Activated CD4-positive, alpha-beta T cell treated with anti-CD3 and anti-CD28 coated beads, Interleukin-2, Interleukin-4, amounts not matched to agents 100 ng/mL and 50 ng/mL, durations not matched to agents 16 hours and 8 hours (primary cell): ENCODE results near the gene SFN.
"Not testable (repeated sequence)": the region's sequence is repeated elsewhere in the genome, so short reads cannot be mapped to it uniquely, and the experiment has no call there.

Experiments used
- DNase-seq: peaks from one replicate; pipeline ENCODE4 v3.0.0-alpha.2; 2020; ENCODE audit warnings: low spot score

Gene SFN

GRCh38 chr1:26873097-26873496 lies 10.1 kb downstream of the SFN start:
- not testable (repeated sequence) for DNase-seq

- no peak for DNase-seq
Measured at GRCh38 chr1:26874896-26875295, 11.9 kb downstream of the SFN start.

GRCh38 chr1:26877326-26877725 lies 14.4 kb downstream of the SFN start:
- no peak for DNase-seq

- no peak for DNase-seq
Measured at GRCh38 chr1:26879793-26880192, 16.8 kb downstream of the SFN start.

- DNase-seq, result not testable (repeated sequence)
Measured at GRCh38 chr1:26881611-26882010, 18.7 kb downstream of the SFN start.

- DNase-seq, result no peak
Measured at GRCh38 chr1:26882696-26883463, 19.9 kb downstream of the SFN start.

- DNase-seq, result peak; percentile 19
Measured at GRCh38 chr1:26887125-26887524, 24.2 kb downstream of the SFN start.

GRCh38 chr1:26888231-26888630 lies 25.3 kb downstream of the SFN start:
- DNase-seq, result no peak

- DNase-seq, result peak; percentile 87
Measured at GRCh38 chr1:26889551-26890466, 26.9 kb downstream of the SFN start, which contains the start of gene GPN2. TSS of gene GPN2 (minus strand) at chr1:26890283. CDS start at chr1:26890096, 187 bp downstream.

- no peak for DNase-seq
Measured at GRCh38 chr1:26890467-26890796, 27.5 kb downstream of the SFN start.

GRCh38 chr1:26894263-26894662 lies 31.3 kb downstream of the SFN start:
- DNase-seq, result no peak

GRCh38 chr1:26897351-26897750 lies 34.4 kb downstream of the SFN start:
- DNase-seq, result no peak

- DNase-seq, result peak; percentile 94
Measured at GRCh38 chr1:26900001-26900814, 37.3 kb downstream of the SFN start, which contains the start of gene GPATCH3. TSS of gene GPATCH3 (minus strand) at chr1:26900467. CDS start at chr1:26900442, 25 bp downstream.

GRCh38 chr1:26900815-26901511 lies 38.0 kb downstream of the SFN start:
- no peak for DNase-seq

- no peak for DNase-seq
Measured at GRCh38 chr1:26907071-26907917, 44.3 kb downstream of the SFN start.

- no peak for DNase-seq
Measured at GRCh38 chr1:26909951-26910342, 47.0 kb downstream of the SFN start.

GRCh38 chr1:26910343-26911160 lies 47.6 kb downstream of the SFN start:
- no peak for DNase-seq

GRCh38 chr1:26911399-26912146 lies 48.6 kb downstream of the SFN start:
- DNase-seq, result no peak

- DNase-seq, result no peak
Measured at GRCh38 chr1:26912147-26912490, 49.2 kb downstream of the SFN start.
